ENCODE results near the gene GSTM1. TPM values are rescaled to one million over a fixed set of nuclear protein-coding genes. Genes with fewer than 3 reads are reported as not detected.
"Not testable (repeated sequence)": the region's sequence is repeated elsewhere in the genome, so short reads cannot be mapped to it uniquely, and the experiment has no call there.

The GSTM1 gene
- polyA plus RNA-seq, 4 donors: 1.6 to 112 (median 3.3) TPM

- no peak for DNase-seq (ENCODE audit: low read depth in 4 of 4, low spot score in 3 of 4)
Measured at GRCh38 chr1:109659145-109659544, 28.5 kb upstream of the GSTM1 start.

DNA sequence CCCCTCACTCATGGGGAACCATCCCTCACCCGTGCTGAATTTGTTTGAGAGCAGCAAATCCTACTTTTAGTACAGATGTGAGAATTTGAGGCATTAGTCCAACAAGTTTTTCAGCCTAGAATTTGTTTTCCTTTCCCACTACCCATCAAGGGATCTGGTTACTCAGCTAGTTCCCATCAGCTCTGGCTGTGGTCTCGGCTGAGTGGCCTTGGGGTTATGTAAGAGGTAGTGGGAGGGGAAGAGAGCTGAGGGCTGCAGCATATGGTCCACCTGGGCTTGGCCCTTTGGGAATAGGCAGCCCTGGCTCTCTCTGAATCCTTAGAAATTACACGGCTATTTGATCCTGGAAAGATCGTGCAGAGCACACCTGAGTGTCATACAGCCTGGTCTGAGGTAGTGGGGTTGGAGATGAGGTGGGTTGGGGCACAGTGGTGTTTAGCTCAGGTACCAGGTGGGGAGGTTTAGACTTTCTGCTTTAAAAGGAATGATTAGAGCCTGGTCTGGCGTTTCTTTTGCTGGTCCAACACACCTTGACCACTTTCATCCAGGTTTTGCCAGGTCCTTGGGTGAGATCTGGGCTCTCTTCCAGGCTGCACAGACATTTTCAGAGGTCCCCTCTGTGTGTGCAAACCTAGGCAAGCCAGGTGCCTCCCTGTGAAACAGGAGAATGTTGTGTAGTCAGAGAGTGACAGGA is 27.5 kb upstream of the GSTM1 start:
- DNase-seq (ENCODE audit: low read depth in 4 of 4, low spot score in 3 of 4): peak in 1 of 4 donors; percentile 75

- DNase-seq (ENCODE audit: low read depth in 4 of 4, low spot score in 3 of 4): not testable (repeated sequence)
Measured at GRCh38 chr1:109660691-109661026, 27.0 kb upstream of the GSTM1 start.

DNA sequence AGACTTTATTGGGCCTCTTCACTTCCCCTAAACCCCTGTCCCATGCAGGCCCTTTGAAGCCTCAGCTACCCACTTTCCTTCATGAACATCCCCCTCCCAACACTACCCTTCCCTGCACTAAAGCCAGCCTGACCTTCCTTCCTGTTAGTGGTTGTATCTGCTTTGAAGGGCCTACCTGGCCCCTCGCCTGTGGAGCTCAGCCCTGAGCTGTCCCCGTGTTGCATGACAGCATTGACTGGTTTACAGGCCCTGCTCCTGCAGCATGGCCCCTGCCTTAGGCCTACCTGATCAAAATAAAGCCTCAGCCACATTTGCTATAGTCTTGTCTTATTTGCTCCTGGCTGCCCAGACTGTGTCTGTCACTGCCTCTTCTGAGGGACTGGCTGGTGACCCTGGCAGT is 26.2 kb upstream of the GSTM1 start:
- no peak for DNase-seq (ENCODE audit: low read depth in 4 of 4, low spot score in 3 of 4)

DNA sequence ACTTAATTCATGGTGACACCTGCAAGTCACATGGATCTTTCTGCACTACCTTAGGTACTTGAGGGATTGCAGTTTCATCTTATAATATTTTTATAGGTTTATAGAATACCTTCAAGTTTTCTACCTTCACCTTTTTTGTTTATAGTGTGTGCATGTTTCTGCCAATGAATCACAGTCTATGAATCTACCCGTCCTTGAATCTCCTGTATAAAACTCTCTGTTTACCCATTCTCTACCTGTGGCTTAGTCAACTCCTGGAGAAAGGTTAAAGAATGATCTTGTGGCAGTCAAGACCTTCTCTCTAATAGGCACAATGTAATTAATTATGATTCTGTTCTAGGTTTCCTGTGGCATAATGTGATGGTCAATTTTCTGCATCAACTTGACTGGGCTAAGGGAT is 22.9 kb upstream of the GSTM1 start:
- no peak for DNase-seq (ENCODE audit: low read depth in 4 of 4, low spot score in 3 of 4)

DNA sequence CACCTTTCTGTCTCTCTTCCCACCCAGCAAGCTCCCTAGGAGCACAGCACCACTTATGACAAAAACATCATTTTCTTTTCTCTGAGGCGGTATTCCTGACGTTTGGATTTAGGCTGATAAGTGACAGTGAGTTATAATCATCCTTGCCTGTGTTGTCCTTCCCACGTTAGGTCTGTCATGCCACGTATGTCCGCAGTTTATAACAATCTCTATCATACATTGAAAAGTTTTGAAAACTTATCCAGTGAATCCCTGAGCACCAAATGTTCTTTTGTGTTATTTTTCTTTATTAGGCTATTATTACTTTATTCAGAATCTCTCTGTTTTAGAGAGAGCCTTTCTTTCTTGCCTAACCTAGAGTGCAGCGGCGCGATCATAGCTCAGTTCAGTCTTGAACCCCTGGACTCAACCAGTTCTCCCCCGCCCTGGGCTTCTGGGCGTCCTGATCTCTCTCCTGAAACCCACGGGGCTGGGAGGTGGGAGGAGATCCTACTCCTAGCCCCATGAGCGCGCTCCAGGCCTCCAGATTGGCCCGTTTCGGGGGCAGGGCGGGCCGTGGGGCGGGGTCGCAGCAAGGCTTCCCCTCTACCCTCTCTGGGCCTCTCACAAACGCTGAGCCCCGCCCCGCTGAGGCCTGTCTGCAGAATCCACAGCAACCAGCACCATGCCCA is 20.0 kb upstream of the GSTM1 start, which contains the start of gene GSTM2:
Gene GSTM2 (plus strand): TSS at position 606 of the 671 bp plus-strand sequence. CDS start 59 bp downstream, at position 665.
- DNase-seq (ENCODE audit: low read depth in 4 of 4, low spot score in 3 of 4): peak; percentile 77 to 87 (median 83)

- no peak for DNase-seq (ENCODE audit: low read depth in 4 of 4, low spot score in 3 of 4)
Measured at GRCh38 chr1:109668123-109668775, 19.4 kb upstream of the GSTM1 start.

DNA sequence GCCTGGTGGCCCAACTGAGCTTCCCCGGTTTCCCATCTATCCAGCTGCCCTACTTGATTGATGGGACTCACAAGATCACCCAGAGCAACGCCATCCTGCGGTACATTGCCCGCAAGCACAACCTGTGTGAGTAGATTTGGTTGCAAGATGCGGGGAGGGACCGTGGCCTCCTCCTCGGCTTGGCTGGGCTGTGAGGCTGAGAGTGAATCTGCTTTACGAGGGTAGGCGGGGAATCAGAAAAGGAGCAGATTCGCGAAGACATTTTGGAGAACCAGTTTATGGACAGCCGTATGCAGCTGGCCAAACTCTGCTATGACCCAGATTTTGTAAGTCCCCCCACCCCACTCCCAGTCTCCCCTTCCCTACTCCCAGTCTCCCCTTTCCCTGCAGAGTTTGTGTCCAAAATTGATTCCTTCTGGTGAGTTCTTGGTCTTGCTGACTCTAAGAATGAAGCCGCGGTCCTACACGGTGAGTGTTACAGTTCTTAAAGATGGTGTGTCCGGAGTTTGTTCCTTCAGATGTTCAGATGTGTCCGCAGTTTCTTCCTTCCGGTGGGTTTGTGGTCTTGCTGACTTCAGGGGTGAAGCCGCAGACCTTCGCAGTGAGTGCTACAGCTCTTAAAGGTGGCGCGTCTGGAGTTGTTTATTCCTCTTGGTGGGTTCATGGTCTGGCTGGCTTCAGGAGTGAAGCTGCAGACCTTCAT is 18.2 kb upstream of the GSTM1 start:
- no peak for DNase-seq (ENCODE audit: low read depth in 4 of 4, low spot score in 3 of 4)

- DNase-seq (ENCODE audit: low read depth in 4 of 4, low spot score in 3 of 4): not testable (repeated sequence)
Measured at GRCh38 chr1:109669949-109670302, 17.7 kb upstream of the GSTM1 start.

GRCh38 chr1:109671067-109671466 is 16.6 kb upstream of the GSTM1 start:
- DNase-seq (ENCODE audit: low read depth in 4 of 4, low spot score in 3 of 4): no peak

DNA sequence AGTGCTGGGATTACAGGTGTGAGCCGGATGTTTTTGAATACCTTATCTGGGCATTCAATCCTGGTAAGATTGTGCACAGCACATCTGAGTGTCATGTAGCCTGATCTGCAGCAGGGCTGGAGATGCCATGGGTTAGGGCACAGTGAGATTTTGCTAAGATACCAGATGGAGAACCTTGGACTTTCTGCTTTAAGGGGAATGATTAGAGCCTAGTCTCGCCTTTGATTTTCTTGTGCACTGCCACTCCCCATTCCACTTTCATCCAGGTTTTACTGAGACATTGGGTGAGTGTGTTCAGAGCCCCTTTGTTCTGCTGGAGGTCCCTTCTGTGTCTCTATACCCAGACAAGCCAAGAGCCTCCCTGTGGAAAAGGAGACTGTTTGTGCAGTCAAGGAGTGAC is 13.8 kb upstream of the GSTM1 start:
- not testable (repeated sequence) for DNase-seq (ENCODE audit: low read depth in 4 of 4, low spot score in 3 of 4)

DNA sequence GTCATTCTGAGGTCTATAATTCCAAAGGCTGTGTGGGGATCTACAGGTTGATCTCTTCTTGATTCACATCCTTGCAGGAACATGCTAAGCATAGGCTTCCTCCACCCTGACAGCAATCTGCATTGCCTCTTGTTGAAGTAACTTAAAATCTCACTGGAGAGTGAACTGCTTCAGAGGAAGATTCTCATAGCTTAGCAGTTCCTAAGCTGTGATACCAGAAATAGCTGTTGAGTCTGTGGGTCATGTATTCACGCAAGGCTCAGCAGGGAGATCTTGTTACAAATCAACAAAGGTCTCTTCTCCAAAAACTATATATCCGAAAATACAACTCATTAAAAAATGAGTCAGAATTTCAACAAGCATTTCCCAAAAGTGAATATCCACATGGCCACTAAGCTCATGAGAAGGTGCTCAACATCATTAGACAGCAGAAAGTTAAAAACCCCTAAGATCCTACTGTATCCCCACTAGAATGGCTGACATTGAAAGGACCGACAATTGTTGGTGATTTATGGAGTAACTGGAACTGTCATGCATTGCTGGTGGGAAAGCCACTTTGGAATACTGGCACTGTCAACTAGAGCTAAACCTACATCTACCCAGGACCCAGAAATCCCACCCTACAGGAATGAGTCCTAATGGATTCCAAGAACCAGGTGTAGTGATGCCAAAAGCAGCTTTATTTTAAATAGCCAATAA is 10.8 kb upstream of the GSTM1 start:
- not testable (repeated sequence) for DNase-seq (ENCODE audit: low read depth in 4 of 4, low spot score in 3 of 4)

GRCh38 chr1:109677459-109677858 is 10.2 kb upstream of the GSTM1 start:
- DNase-seq (ENCODE audit: low read depth in 4 of 4, low spot score in 3 of 4): no peak

- not testable (repeated sequence) for DNase-seq (ENCODE audit: low read depth in 4 of 4, low spot score in 3 of 4)
Measured at GRCh38 chr1:109678637-109679036, 9.0 kb upstream of the GSTM1 start.

GRCh38 chr1:109684777-109685176 is 2.8 kb upstream of the GSTM1 start:
- DNase-seq (ENCODE audit: low read depth in 4 of 4, low spot score in 3 of 4): not testable (repeated sequence)

DNA sequence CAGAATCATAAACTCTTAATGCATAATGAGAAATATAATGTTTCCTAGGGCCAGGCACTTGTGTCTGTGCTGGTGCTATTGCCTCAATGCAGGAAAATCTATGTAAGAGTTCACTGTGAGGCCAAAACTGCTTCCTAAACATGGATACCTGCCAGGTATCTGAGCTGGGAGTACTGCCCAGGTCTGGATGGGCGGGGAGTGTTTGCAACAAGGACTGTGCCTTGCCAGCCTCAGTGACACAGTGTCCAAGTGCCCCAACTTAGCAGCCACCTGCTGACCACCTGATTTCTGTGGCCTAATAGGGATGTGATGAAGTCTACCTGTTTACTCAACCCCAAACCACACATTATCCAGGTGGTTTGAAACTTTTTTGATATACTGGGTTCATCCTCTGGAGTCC is 2.2 kb upstream of the GSTM1 start:
- DNase-seq (ENCODE audit: low read depth in 4 of 4, low spot score in 3 of 4): not testable (repeated sequence)

GRCh38 chr1:109685890-109686289 is 1.7 kb upstream of the GSTM1 start:
- not testable (repeated sequence) for DNase-seq (ENCODE audit: low read depth in 4 of 4, low spot score in 3 of 4)

DNA sequence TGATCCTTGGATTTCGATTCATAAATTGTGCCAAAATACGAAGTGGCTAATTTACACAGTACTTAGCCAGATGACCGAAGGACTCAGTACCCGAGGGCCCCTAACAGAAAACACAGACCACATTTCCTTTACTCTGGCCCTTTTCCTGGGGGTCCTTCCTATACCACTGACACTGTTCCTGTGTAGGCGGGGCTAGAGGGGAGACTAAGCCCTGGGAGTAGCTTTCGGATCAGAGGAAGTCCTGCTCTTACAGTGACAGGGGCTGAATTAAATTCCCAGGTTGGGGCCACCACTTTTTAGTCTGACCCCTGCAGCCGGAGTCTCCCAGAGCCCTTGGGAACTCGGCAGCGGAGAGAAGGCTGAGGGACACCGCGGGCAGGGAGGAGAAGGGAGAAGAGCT is 508 bp upstream of the GSTM1 start:
- not testable (repeated sequence) for DNase-seq (ENCODE audit: low read depth in 4 of 4, low spot score in 3 of 4)

DNA sequence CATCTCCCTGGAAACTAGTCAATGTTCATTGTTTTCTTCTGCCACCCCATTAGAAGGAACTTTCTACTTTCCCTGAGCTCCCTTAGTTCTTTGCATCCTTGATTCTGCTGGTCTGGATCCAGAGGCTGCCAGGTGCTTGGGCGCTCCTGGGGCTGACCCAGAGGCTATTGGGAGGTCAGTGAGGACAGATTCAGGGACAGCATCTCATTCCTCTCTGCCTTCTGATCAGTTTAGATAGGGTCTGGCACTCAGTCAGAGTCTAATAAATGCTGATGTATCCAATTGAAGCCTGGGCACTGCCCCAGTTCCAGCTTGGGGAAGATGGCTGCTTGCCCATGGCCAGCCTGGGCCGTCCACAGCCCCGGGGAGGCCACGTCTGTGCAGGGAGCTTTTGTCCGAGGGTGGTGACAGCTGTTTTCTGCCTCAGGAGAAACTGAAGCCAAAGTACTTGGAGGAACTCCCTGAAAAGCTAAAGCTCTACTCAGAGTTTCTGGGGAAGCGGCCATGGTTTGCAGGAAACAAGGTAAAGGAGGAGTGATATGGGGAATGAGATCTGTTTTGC is 2.3 kb downstream of the GSTM1 start:
- DNase-seq (ENCODE audit: low read depth in 4 of 4, low spot score in 3 of 4): no peak

DNA sequence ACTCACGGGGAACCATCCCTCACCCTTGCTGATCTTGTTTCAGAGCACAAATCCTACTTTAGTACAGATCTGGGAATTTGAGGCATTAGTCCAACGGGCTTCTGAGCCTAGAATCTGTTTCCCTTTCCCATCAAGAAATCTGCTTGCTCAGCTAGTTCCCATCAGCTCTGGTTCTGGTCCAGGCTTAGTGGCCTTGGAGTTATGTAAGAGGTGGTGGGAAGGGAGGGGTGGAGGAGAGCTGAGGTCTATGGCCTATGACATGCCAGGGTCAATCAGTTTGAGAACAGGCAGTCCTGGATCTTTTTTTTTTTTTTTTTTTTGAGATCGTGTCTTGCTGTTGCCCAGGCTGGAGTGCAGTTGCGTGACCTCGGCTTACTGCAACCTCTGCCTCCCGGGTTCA is 4.1 kb downstream of the GSTM1 start:
- DNase-seq (ENCODE audit: low read depth in 4 of 4, low spot score in 3 of 4): no peak

Measured in left renal pelvis (tissue), 4 donors.